Measurements from ENCODE around the gene ANTXR2.

The ANTXR2 gene

DNA sequence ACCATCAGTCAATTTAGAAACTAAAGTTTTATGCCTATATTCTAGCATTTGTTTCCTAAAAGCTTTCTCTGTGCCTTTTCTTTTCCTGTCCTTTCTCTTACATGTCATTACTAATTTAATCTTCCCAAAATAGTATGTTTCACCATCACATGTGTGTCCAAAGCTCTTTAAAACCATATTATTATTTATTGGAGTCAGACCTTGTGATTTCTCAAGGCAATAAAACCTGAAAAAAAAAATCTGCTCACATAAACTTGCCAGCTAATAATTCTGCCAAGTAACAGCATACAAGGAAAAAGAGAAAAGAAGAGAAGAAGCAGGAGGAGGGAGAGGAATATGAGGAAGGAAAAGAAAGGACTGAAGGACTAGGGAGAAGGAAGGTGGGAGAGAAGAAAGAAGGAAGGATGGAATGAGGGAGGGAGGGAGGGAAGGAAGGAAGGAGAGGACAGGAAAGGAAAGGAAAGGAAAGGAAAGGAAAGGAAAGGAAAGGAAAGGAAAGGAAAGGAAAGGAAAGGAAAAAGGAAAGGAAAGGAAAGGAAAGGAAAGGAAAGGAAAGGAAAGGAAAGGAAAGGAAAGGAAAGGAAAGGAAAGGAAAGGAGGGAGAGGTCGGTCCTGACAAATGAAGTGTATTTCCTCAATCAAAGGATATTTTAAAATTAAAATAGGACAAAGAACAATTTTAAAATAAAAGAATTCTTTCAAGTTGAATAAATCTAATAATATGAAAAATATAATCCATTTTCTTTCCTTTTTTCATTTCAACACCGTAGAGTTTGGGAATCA lies 57.4 kb downstream of the ANTXR2 start:
- no peaks in the 10 kb centered on the region for H3K4me1 Mint-ChIP-seq
- no peaks in the 10 kb centered on the region for H3K9me3 Mint-ChIP-seq
- peaks cover 15% of the 10 kb centered on the region for H3K36me3 Mint-ChIP-seq (ENCODE audit: low read depth)
- no peak overlapping the region for H3K4me3 Mint-ChIP-seq
- H3K27ac Mint-ChIP-seq, result no peak overlapping the region
- DNase-seq, result no peak
- TF ChIP-seq, protein P1, sequence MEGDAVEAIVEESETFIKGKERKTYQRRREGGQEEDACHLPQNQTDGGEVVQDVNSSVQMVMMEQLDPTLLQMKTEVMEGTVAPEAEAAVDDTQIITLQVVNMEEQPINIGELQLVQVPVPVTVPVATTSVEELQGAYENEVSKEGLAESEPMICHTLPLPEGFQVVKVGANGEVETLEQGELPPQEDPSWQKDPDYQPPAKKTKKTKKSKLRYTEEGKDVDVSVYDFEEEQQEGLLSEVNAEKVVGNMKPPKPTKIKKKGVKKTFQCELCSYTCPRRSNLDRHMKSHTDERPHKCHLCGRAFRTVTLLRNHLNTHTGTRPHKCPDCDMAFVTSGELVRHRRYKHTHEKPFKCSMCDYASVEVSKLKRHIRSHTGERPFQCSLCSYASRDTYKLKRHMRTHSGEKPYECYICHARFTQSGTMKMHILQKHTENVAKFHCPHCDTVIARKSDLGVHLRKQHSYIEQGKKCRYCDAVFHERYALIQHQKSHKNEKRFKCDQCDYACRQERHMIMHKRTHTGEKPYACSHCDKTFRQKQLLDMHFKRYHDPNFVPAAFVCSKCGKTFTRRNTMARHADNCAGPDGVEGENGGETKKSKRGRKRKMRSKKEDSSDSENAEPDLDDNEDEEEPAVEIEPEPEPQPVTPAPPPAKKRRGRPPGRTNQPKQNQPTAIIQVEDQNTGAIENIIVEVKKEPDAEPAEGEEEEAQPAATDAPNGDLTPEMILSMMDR (IDR thresholded peaks at IDR 0.05), result no peak
- H3K27me3 Mint-ChIP-seq (ENCODE audit: low read depth, poor library complexity), result no peaks in the 10 kb centered on the region

DNA sequence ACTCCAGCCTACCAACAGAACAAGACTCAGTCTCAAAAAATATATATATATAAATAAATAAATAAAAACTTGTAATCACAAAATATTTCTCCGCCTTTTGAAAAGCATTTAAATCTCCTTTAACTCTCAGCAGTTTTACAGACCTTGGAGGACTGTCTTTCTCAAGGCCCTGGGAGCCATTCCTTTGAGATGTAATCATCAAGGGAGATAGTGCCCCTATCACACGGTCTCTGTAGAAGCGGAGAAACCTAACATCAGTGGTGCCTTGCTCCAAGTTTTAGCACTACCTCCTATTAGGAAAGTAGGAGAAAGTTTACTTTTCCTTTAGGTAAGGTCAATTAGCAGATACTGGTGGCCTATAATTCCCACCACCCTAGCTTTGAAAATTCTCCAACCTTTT lies 58.5 kb downstream of the ANTXR2 start:
- Mint-ChIP-seq H3K4me3 (no peak overlapping the region), H3K9me3 (no peaks in the 10 kb centered on the region), H3K4me1 (no peaks in the 10 kb centered on the region), H3K27me3 (ENCODE audit: low read depth, poor library complexity) (no peaks in the 10 kb centered on the region), H3K27ac (no peak overlapping the region), H3K36me3 (ENCODE audit: low read depth) (peaks cover 24% of the 10 kb centered on the region)
- no peak for DNase-seq
- TF ChIP-seq, protein P1 (IDR thresholded peaks at IDR 0.05), result no peak

DNA sequence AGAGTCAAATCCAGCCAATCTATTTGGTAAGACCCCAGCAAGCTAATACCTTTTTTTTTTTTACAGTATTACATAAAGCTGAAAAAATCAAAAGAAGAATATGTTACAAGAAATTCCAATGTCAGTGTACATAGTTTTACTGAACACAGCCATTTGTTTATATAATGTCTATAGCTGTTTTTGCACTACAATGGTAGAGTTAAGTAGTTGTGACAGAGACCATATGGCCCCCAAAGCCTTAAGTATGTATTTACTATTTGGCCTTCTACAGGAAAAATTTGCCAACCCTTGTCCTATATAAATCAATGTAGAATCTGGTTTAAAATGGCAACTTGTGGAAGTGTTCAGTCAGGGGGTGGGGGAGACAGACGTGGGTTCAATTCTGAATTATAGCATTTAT lies 60.7 kb downstream of the ANTXR2 start:
- H3K27me3 Mint-ChIP-seq (ENCODE audit: low read depth, poor library complexity), result no peaks in the 10 kb centered on the region
- H3K4me3 Mint-ChIP-seq, result no peak overlapping the region
- no peaks in the 10 kb centered on the region for H3K4me1 Mint-ChIP-seq
- TF ChIP-seq, protein P1 (IDR thresholded peaks at IDR 0.05), result no peak
- no peak overlapping the region for H3K27ac Mint-ChIP-seq
- H3K36me3 Mint-ChIP-seq (ENCODE audit: low read depth), result peaks cover 42% of the 10 kb centered on the region
- H3K9me3 Mint-ChIP-seq, result no peaks in the 10 kb centered on the region
- no peak for DNase-seq

DNA sequence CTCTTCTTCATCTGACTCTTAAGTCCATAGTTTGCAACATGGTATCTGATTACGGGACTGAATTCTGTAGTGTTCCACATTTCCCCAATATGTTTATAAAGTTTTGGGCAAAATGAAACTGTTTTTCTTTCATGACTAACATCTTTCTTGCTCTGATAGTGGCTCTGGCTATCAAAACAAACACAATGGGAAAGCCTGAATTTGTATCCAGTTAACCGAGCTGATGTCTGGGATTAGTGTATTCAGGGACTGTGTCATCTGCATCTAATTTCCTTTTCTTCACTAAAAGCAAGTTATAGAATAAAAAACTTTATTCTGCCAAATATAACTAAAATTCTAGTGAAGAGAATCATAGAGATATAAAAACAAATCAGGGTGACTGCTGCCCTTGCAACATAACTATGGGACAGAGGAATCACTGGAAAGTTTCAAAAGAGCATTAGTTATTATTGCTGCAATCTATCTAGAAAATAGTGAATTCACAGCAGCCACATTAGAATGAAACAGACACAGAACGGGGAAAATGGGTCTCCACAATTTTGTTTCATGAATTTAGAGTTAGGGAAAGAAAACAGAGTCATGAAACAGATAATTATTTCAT lies 61.3 kb downstream of the ANTXR2 start:
- Mint-ChIP-seq H3K36me3 (ENCODE audit: low read depth) (peaks cover 48% of the 10 kb centered on the region), H3K27ac (no peak overlapping the region), H3K27me3 (ENCODE audit: low read depth, poor library complexity) (no peaks in the 10 kb centered on the region), H3K4me1 (no peaks in the 10 kb centered on the region), H3K9me3 (no peaks in the 10 kb centered on the region), H3K4me3 (no peak overlapping the region)
- TF ChIP-seq, protein P1 (IDR thresholded peaks at IDR 0.05), result no peak
- no peak for DNase-seq

DNA sequence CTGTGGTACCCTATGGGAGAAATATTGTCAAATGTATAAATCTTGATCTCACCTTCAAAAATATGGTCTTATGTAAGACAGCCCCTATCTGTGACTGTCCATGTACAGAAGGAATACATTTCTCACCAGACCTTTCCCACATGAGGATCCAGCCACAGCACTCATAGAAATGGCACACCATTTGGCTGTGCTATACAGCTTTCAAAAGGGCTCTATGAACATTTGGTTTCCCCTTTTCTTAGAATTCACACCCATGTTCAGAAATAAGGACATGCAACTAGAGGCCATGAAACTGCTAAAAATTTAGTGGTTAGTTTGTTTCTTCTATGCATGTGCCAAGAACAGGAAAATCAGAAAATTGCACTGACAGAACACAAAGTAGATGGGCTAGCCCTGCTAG lies 62.7 kb downstream of the ANTXR2 start:
- Mint-ChIP-seq H3K4me1 (no peaks in the 10 kb centered on the region), H3K27ac (no peak overlapping the region), H3K9me3 (peaks cover 9% of the 10 kb centered on the region), H3K36me3 (ENCODE audit: low read depth) (peaks cover 62% of the 10 kb centered on the region), H3K27me3 (ENCODE audit: low read depth, poor library complexity) (no peaks in the 10 kb centered on the region), H3K4me3 (no peak overlapping the region)
- TF ChIP-seq, protein P1 (IDR thresholded peaks at IDR 0.05), result no peak
- no peak for DNase-seq

DNA sequence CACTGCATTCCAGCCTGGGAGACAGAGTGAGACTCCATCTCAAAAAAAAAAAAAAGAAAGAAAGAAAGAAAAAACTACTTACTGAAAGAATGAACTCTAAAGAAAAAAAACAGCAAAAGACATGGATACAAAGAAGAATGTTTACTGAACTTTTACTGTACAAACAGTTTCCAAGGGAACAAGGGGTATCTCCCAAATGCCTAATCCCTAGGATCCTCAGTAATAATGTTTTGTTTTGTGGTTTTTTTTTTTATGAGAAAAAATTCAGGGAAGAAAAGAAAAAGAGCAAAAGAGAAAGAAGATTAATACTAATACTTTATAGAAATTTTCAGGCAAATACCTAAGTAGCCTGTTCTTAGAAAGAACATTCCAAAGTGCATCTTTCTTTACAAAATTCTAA lies 63.2 kb downstream of the ANTXR2 start:
- Mint-ChIP-seq H3K27me3 (ENCODE audit: low read depth, poor library complexity) (no peaks in the 10 kb centered on the region), H3K36me3 (ENCODE audit: low read depth) (peaks cover 67% of the 10 kb centered on the region), H3K4me3 (no peak overlapping the region), H3K27ac (no peak overlapping the region), H3K4me1 (no peaks in the 10 kb centered on the region), H3K9me3 (peaks cover 14% of the 10 kb centered on the region)
- DNase-seq, result no peak
- TF ChIP-seq, protein P1 (IDR thresholded peaks at IDR 0.05), result no peak

All from nephron progenitor cell (in vitro differentiated cells).